Breast epithelium (tissue), 3 donors: ENCODE results near the gene ASMTL.

Source experiments
- CTCF ChIP-seq, 3 donors: fragments of 450-650 bp; IDR thresholded peaks; one replicate each; pipeline ENCODE4 v1.5.1; 2016 to 2017; ENCODE audit warnings: antibody characterized with exemption in 3 of 3, mild to moderate bottlenecking in 3 of 3, moderate library complexity in 3 of 3
- POLR2AphosphoS5 ChIP-seq, 3 donors: sonication (generic); formaldehyde crosslinking; IDR thresholded peaks; one replicate each; pipeline ENCODE4 v1.6.1; 2017; ENCODE audit warnings: antibody characterized with exemption in 3 of 3

GRCh38 chrX:1416965-1417760 lies 35.5 kb downstream of the ASMTL start:
- TF ChIP-seq POLR2AphosphoS5 (IDR thresholded peaks at IDR 0.05): no peak
- TF ChIP-seq CTCF (IDR thresholded peaks at IDR 0.05): no peak
